GM12801 (cell line): ENCODE results near the gene FOXN4.

Experiments used
- CTCF ChIP-seq: IDR thresholded peaks from one replicate; pipeline ENCODE4 v1.5.1; 2011; ENCODE audit warnings: control low read depth; ENCODE audit not compliant: insufficient read length; ENCODE audit errors: extremely low read depth

The FOXN4 gene

GRCh38 chr12:109329003-109329402, 19.9 kb upstream of the FOXN4 start:
- TF ChIP-seq CTCF, result no peak

- TF ChIP-seq CTCF, result no peak
Observed at GRCh38 chr12:109310247-109311125, 1.4 kb upstream of the FOXN4 start.

GRCh38 chr12:109309381-109310246, 530 bp upstream of the FOXN4 start:
- TF ChIP-seq CTCF, result no peak

- no peak for TF ChIP-seq CTCF
Observed at GRCh38 chr12:109307051-109307450, 2.0 kb downstream of the FOXN4 start.

- no peak for TF ChIP-seq CTCF
Observed at GRCh38 chr12:109305547-109305946, 3.5 kb downstream of the FOXN4 start.

- no peak for TF ChIP-seq CTCF
Observed at GRCh38 chr12:109304485-109304884, 4.6 kb downstream of the FOXN4 start.

GRCh38 chr12:109302770-109303169, 6.3 kb downstream of the FOXN4 start:
- no peak for TF ChIP-seq CTCF
